ENCODE data around the gene CLGN. TPM values are rescaled to one million over a fixed set of nuclear protein-coding genes. Genes with fewer than 3 reads are reported as not detected.
"Not testable (repeated sequence)": the region's sequence is repeated elsewhere in the genome, so short reads cannot be mapped to it uniquely, and the experiment has no call there.

CLGN gene
- 1 to 10 TPM; 3.5 to 6.5 (median 3.9) TPM for polyA plus RNA-seq (ENCODE audit: insufficient read length in 4 of 4)

- DNase-seq (ENCODE audit: low read depth in 4 of 4, low spot score in 3 of 4) = peak; percentile 60 to 72 (median 64)
These were observed at the start of gene CLGN for GRCh38 chr4:140427106-140427918. Gene CLGN, minus strand, starts transcription at chr4:140427648. Its CDS starts 14,570 bp downstream, at chr4:140413078.

GRCh38 chr4:140472156-140472555 lies 44.7 kb upstream of the CLGN start:
- no peak for DNase-seq (ENCODE audit: low read depth in 4 of 4, low spot score in 3 of 4)

- peak in 2 of 4 donors; percentile 5 to 13 for DNase-seq (ENCODE audit: low read depth in 4 of 4, low spot score in 3 of 4)
These were observed 42.6 kb upstream of the CLGN start for GRCh38 chr4:140469791-140470733.

GRCh38 chr4:140466146-140466545 lies 38.7 kb upstream of the CLGN start:
- no peak for DNase-seq (ENCODE audit: low read depth in 4 of 4, low spot score in 3 of 4)

- DNase-seq (ENCODE audit: low read depth in 4 of 4, low spot score in 3 of 4) = no peak
These were observed 36.2 kb upstream of the CLGN start for GRCh38 chr4:140463614-140464013.

GRCh38 chr4:140463182-140463581 lies 35.7 kb upstream of the CLGN start:
- DNase-seq (ENCODE audit: low read depth in 4 of 4, low spot score in 3 of 4) = no peak

- no peak for DNase-seq (ENCODE audit: low read depth in 4 of 4, low spot score in 3 of 4)
These were observed 22.9 kb upstream of the CLGN start for GRCh38 chr4:140450352-140450751.

GRCh38 chr4:140448830-140449229 lies 21.4 kb upstream of the CLGN start:
- no peak for DNase-seq (ENCODE audit: low read depth in 4 of 4, low spot score in 3 of 4)

GRCh38 chr4:140448162-140448561 lies 20.7 kb upstream of the CLGN start:
- no peak for DNase-seq (ENCODE audit: low read depth in 4 of 4, low spot score in 3 of 4)

GRCh38 chr4:140444347-140444746 lies 16.9 kb upstream of the CLGN start:
- not testable (repeated sequence) for DNase-seq (ENCODE audit: low read depth in 4 of 4, low spot score in 3 of 4)

GRCh38 chr4:140439644-140440142 lies 12.2 kb upstream of the CLGN start:
- no peak for DNase-seq (ENCODE audit: low read depth in 4 of 4, low spot score in 3 of 4)

- peak in 1 of 4 donors; percentile 0 for DNase-seq (ENCODE audit: low read depth in 4 of 4, low spot score in 3 of 4)
These were observed 547 bp upstream of the CLGN start for GRCh38 chr4:140427919-140428471.

- peak in 3 of 4 donors; percentile 1 to 13 (median 8) for DNase-seq (ENCODE audit: low read depth in 4 of 4, low spot score in 3 of 4)
These were observed 790 bp downstream of the CLGN start for GRCh38 chr4:140426610-140427105.

- DNase-seq (ENCODE audit: low read depth in 4 of 4, low spot score in 3 of 4) = no peak
These were observed 4.3 kb downstream of the CLGN start for GRCh38 chr4:140423106-140423505.

- not testable (repeated sequence) for DNase-seq (ENCODE audit: low read depth in 4 of 4, low spot score in 3 of 4)
These were observed 14.1 kb downstream of the CLGN start for GRCh38 chr4:140413130-140413969.

GRCh38 chr4:140408974-140409373 lies 18.5 kb downstream of the CLGN start:
- no peak for DNase-seq (ENCODE audit: low read depth in 4 of 4, low spot score in 3 of 4)

GRCh38 chr4:140406292-140406691 lies 21.2 kb downstream of the CLGN start:
- no peak for DNase-seq (ENCODE audit: low read depth in 4 of 4, low spot score in 3 of 4)

GRCh38 chr4:140400111-140400510 lies 27.3 kb downstream of the CLGN start:
- no peak for DNase-seq (ENCODE audit: low read depth in 4 of 4, low spot score in 3 of 4)

- DNase-seq (ENCODE audit: low read depth in 4 of 4, low spot score in 3 of 4) = no peak
These were observed 31.8 kb downstream of the CLGN start for GRCh38 chr4:140395668-140396067.

GRCh38 chr4:140388015-140388414 lies 39.4 kb downstream of the CLGN start:
- no peak for DNase-seq (ENCODE audit: low read depth in 4 of 4, low spot score in 3 of 4)

Data from right renal pelvis (tissue), 4 donors.